Stomach (tissue), 9 donors: Measurements from ENCODE around the gene TLK1. TPM values are rescaled to one million over a fixed set of nuclear protein-coding genes. Genes with fewer than 3 reads are reported as not detected.

Source experiments
- DNase-seq, 2 donors: peaks; one replicate each; pipeline versions ENCODE4 v3.0.0 to v3.0.0-alpha.2; 2013 to 2019
- H3K27ac ChIP-seq, 5 donors: fragments of 200-600 bp in 4 of 5; sonication (generic) in 4 of 5; one replicate each; pipeline ENCODE4 v1.5.1; 2013 to 2019; ENCODE audit warnings: mild to moderate bottlenecking in 1 of 5, moderate library complexity in 1 of 5
- H3K27me3 ChIP-seq, 3 donors: fragments of 200-600 bp; sonication (generic); one replicate each; pipeline ENCODE4 v1.5.1; 2017 to 2019; ENCODE audit warnings: mixed run types in 1 of 3
- H3K36me3 ChIP-seq, 4 donors: fragments of 200-600 bp; sonication (generic); 1 replicate in 3 of 4; 2 replicates in 1 of 4; pipeline ENCODE4 v1.5.1; 2016 to 2019
- H3K4me1 ChIP-seq, 4 donors: fragments of 200-600 bp; sonication (generic); one replicate each; pipeline ENCODE4 v1.5.1; 2016 to 2019
- H3K4me3 ChIP-seq, 4 donors: fragments of 200-600 bp; sonication (generic) in 3 of 4; one replicate each; pipeline ENCODE4 v1.5.1; 2016 to 2019; ENCODE audit warnings: mild to moderate bottlenecking in 1 of 4
- H3K9me3 ChIP-seq, 4 donors: fragments of 200-600 bp; sonication (generic); one replicate each; pipeline ENCODE4 v1.5.1; 2016 to 2019
- CTCF ChIP-seq, 7 experiments: fragments of 450-650 bp in 4 of 7; fragments of 200-600 bp in 3 of 7; sonication (generic) in 3 of 7; IDR thresholded peaks; one replicate each; pipeline ENCODE4 v1.5.1; 2016 to 2019; ENCODE audit warnings: antibody characterized with exemption in 7 of 7, control low read depth in 2 of 7, mild to moderate bottlenecking in 1 of 7
- EP300 ChIP-seq: sonication (generic); formaldehyde crosslinking; IDR thresholded peaks from one replicate; pipeline ENCODE4 v1.6.1; 2017; ENCODE audit warnings: antibody characterized with exemption
- POLR2A ChIP-seq, 4 donors: fragments of 450-650 bp; IDR thresholded peaks; one replicate each; pipeline ENCODE4 v1.6.1; 2016; ENCODE audit warnings: antibody characterized with exemption in 4 of 4, control low read depth in 2 of 4, mild to moderate bottlenecking in 1 of 4, moderate library complexity in 1 of 4
- POLR2AphosphoS5 ChIP-seq, 3 donors: sonication (generic); formaldehyde crosslinking; IDR thresholded peaks; one replicate each; pipeline ENCODE4 v1.6.1; 2016; ENCODE audit warnings: antibody characterized with exemption in 3 of 3
- WGBS, 5 donors: extraction: QIAGEN DNeasy Blood & Tissue Kit in 3 of 5; methylation state at CpG; one replicate each; pipeline versions ENCODE4 v1.1.5 to v1.1.7; 2013 to 2018; 5-methylcytosine and 5-hydroxymethylcytosine counted together
- intact Hi-C: fragments of 100-400 bp; cut with DNase I; formaldehyde crosslinking; loops from one replicate; pipeline ENCODE4 v1.15.1; 2023; ENCODE audit warnings: low total_unique reads
- polyA plus RNA-seq, 3 donors: library from polyadenylated mRNA; stranded (reverse); fragments of 200-250 nt; gene quantifications; one replicate each; pipeline ENCODE4 v1.2.3, GENCODE V29; 2013
- total RNA-seq, 5 donors: library from RNA; depleted of rRNA; stranded (reverse); fragments of >200 nt; gene quantifications; one replicate each; pipeline versions ENCODE4 v1.1.0 to v1.2.3, GENCODE V29; 2014 to 2016
- donor health status: healthy with polysubstance abuse.
- donor health status: Bipolar disorder and iron deficiency.
- donor health status: healthy.

Gene TLK1
- total and polyA plus RNA-seq, 8 donors: 10.1 to 135 (median 14.4) TPM

GRCh38 chr2:170968205-170969003, 192.3 kb downstream of the TLK1 start:
- WGBS, 5 donors: 76 to 83% (median 81%) methylated on average over 12 of the region's 12 CpGs
- H3K27me3 ChIP-seq: no peaks in the 10 kb centered on the region
- TF ChIP-seq POLR2AphosphoS5 (IDR thresholded peaks at IDR 0.05) (no peak), CTCF (IDR thresholded peaks at IDR 0.05) (no peak), POLR2A (IDR thresholded peaks at IDR 0.05) (no peak), EP300 (no peak)
- peaks cover 6 to 26% (median 12%) of the 10 kb centered on the region in 4 donors for H3K4me1 ChIP-seq
- no peaks in the 10 kb centered on the region for H3K9me3 ChIP-seq
- H3K27ac ChIP-seq: no peak overlapping the region
- no peak overlapping the region for H3K4me3 ChIP-seq
- peaks cover 36 to 51% (median 47%) of the 10 kb centered on the region in 4 donors for H3K36me3 ChIP-seq
- intact Hi-C loops: no loop called here
- DNase-seq: no peak

- WGBS, 5 donors: 72 to 90% (median 77%) methylated on average over 5 of the region's 5 CpGs
- Histone ChIP-seq H3K9me3 (no peaks in the 10 kb centered on the region), H3K4me3 (no peak overlapping the region), H3K36me3 (peaks cover 40 to 60% (median 56%) of the 10 kb centered on the region in 4 donors), H3K27me3 (no peaks in the 10 kb centered on the region), H3K27ac (no peak overlapping the region), H3K4me1 (peaks cover 0 to 19% (median 5%) of the 10 kb centered on the region in 4 donors)
- TF ChIP-seq EP300 (no peak), CTCF (IDR thresholded peaks at IDR 0.05) (no peak), POLR2A (IDR thresholded peaks at IDR 0.05) (no peak)
- no peak for DNase-seq
- intact Hi-C loops: no loop called here
These were observed 193.1 kb downstream of the TLK1 start for GRCh38 chr2:170967553-170967952.

- TF ChIP-seq POLR2AphosphoS5 (IDR thresholded peaks at IDR 0.05): no peak
- no peak for TF ChIP-seq CTCF (IDR thresholded peaks at IDR 0.05)
- no peak for TF ChIP-seq EP300
- TF ChIP-seq POLR2A (IDR thresholded peaks at IDR 0.05): no peak
- Histone ChIP-seq H3K27me3 (no peaks in the 10 kb centered on the region), H3K27ac (no peak overlapping the region), H3K9me3 (no peaks in the 10 kb centered on the region), H3K4me1 (peaks cover 0 to 16% (median 3%) of the 10 kb centered on the region in 4 donors), H3K36me3 (peaks cover 47 to 67% (median 63%) of the 10 kb centered on the region in 4 donors), H3K4me3 (no peak overlapping the region)
- DNase-seq: no peak
- WGBS, 5 donors: 74 to 81% (median 77%) methylated on average over 13 of the region's 13 CpGs
- intact Hi-C loops: no loop called here
These were observed 193.9 kb downstream of the TLK1 start for GRCh38 chr2:170966648-170967396.

GRCh38 chr2:170965446-170966225, 195.1 kb downstream of the TLK1 start:
- no peaks in the 10 kb centered on the region for H3K9me3 ChIP-seq
- no peak overlapping the region for H3K27ac ChIP-seq
- H3K4me3 ChIP-seq: no peak overlapping the region
- intact Hi-C loops: no loop called here
- 70 to 77% (median 76%) methylated on average over 20 of the region's 20 CpGs for WGBS, 5 donors
- no peaks in the 10 kb centered on the region for H3K27me3 ChIP-seq
- peak in 1 of 2 donors; percentile 23 for DNase-seq
- TF ChIP-seq EP300: no peak
- no peak for TF ChIP-seq POLR2AphosphoS5 (IDR thresholded peaks at IDR 0.05)
- no peak for TF ChIP-seq CTCF (IDR thresholded peaks at IDR 0.05)
- no peak for TF ChIP-seq POLR2A (IDR thresholded peaks at IDR 0.05)
- H3K4me1 ChIP-seq: peaks cover 0 to 16% (median 3%) of the 10 kb centered on the region in 4 donors
- peaks cover 57 to 79% (median 75%) of the 10 kb centered on the region in 4 donors for H3K36me3 ChIP-seq
